ENCODE results near the gene ANXA5.

The ANXA5 gene

GRCh38 chr4:121679267-121679666, 17.5 kb downstream of the ANXA5 start:
- Histone ChIP-seq H3K4me1 (ENCODE audit: control insufficient read depth, insufficient read depth, low read length) (no peaks in the 10 kb centered on the region), H3K9me3 (ENCODE audit: control insufficient read depth in 2 of 2, low read length in 2 of 2) (no peaks in the 10 kb centered on the region), H3K9ac (ENCODE audit: low read length in 2 of 2) (no peak overlapping the region), H3K27me3 (ENCODE audit: control insufficient read depth in 1 of 2, insufficient read depth in 2 of 2, low read length in 2 of 2) (no peaks in the 10 kb centered on the region), H3K36me3 (ENCODE audit: control insufficient read depth in 2 of 2, insufficient read depth in 2 of 2, low read length in 2 of 2) (peaks cover 35 to 46% of the 10 kb centered on the region in 2 donors), H3K27ac (ENCODE audit: low read length) (no peak overlapping the region), H3K4me3 (ENCODE audit: low read length in 2 of 2) (no peak overlapping the region)

DNA sequence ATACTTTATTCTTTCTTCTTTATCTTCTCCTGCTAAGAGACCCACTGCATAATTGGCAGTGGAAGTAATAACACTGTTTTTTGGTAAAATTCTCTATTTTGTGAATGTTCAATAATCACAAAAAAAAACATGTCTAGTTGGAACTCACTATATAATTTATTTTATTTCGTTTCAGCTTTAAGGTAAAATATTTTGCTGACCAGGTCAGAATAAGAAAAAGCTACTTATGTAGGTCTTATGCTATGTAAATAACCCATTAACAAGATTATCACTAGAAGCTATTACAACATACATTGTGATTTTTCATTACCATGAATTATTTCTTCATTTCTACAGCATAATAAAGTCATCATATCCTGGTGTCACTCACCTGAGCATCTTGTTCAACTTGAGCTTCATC, 19.3 kb downstream of the ANXA5 start:
- Histone ChIP-seq H3K4me3 (ENCODE audit: low read length in 2 of 2) (no peak overlapping the region), H3K27me3 (ENCODE audit: control insufficient read depth in 1 of 2, insufficient read depth in 2 of 2, low read length in 2 of 2) (no peaks in the 10 kb centered on the region), H3K27ac (ENCODE audit: low read length) (no peak overlapping the region), H3K4me1 (ENCODE audit: control insufficient read depth, insufficient read depth, low read length) (no peaks in the 10 kb centered on the region), H3K36me3 (ENCODE audit: control insufficient read depth in 2 of 2, insufficient read depth in 2 of 2, low read length in 2 of 2) (peaks cover 38 to 51% of the 10 kb centered on the region in 2 donors), H3K9me3 (ENCODE audit: control insufficient read depth in 2 of 2, low read length in 2 of 2) (no peaks in the 10 kb centered on the region), H3K9ac (ENCODE audit: low read length in 2 of 2) (no peak overlapping the region)

DNA sequence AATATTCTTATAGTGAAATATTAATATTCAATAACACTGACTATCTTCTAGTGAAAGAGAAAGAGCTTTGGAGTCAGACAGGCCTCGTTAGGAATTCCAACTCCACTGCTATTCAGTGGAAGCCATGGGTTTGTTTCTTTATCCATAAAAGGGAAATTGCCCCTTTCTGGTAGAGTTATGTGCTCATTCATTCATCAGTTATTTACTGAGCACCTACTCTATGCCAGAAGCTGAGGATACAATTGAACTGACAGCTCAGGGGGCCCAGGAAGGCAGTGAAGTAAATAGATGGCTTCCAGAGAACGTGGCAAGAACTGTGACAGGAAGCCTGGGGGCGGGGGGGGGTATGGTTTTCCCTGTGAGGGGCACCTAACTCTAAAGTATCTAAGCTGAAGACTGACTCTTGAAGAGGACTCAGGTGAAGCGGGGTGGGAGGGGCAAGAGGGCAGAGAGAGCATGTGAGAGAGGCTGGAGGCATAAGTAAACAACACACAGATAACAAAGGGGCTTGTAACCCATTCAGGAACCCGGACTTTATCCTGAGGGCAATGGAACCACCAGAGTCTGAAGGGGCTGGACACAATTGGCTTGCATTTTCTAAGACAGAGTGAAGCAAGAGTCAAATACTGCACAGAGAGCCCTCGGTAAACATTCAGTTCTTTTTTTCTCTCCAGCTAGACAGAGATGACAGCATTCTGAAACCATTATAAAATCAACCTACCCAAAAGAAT, 20.3 kb downstream of the ANXA5 start:
- Histone ChIP-seq H3K9ac (ENCODE audit: low read length in 2 of 2) (no peak overlapping the region), H3K27ac (ENCODE audit: low read length) (no peak overlapping the region), H3K36me3 (ENCODE audit: control insufficient read depth in 2 of 2, insufficient read depth in 2 of 2, low read length in 2 of 2) (peaks cover 45 to 53% of the 10 kb centered on the region in 2 donors), H3K27me3 (ENCODE audit: control insufficient read depth in 1 of 2, insufficient read depth in 2 of 2, low read length in 2 of 2) (no peaks in the 10 kb centered on the region), H3K9me3 (ENCODE audit: control insufficient read depth in 2 of 2, low read length in 2 of 2) (no peaks in the 10 kb centered on the region), H3K4me3 (ENCODE audit: low read length in 2 of 2) (no peak overlapping the region), H3K4me1 (ENCODE audit: control insufficient read depth, insufficient read depth, low read length) (no peaks in the 10 kb centered on the region)

DNA sequence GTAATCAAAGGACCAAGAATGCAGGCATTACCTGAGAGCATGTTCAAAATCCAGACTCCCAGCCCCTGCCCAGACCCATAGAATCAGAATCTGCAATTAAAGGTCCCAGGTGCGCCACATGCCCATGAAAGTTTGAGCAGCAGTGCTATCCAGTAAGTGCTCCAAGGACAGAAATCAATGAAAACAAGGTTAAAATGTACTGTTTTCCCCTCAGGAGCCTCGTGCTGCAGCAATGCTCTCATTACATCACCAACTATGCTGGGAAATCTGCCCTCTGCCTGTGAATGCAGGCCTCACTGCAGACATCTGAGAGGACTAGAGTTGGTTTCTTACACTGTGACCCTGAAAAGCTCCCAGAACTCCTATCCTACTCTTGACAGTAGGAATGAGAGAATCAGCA, 21.1 kb downstream of the ANXA5 start:
- Histone ChIP-seq H3K4me1 (ENCODE audit: control insufficient read depth, insufficient read depth, low read length) (no peaks in the 10 kb centered on the region), H3K36me3 (ENCODE audit: control insufficient read depth in 2 of 2, insufficient read depth in 2 of 2, low read length in 2 of 2) (peaks cover 42 to 48% of the 10 kb centered on the region in 2 donors), H3K27me3 (ENCODE audit: control insufficient read depth in 1 of 2, insufficient read depth in 2 of 2, low read length in 2 of 2) (no peaks in the 10 kb centered on the region), H3K4me3 (ENCODE audit: low read length in 2 of 2) (no peak overlapping the region), H3K9ac (ENCODE audit: low read length in 2 of 2) (no peak overlapping the region), H3K9me3 (ENCODE audit: control insufficient read depth in 2 of 2, low read length in 2 of 2) (no peaks in the 10 kb centered on the region), H3K27ac (ENCODE audit: low read length) (no peak overlapping the region)

GRCh38 chr4:121674696-121675095, 22.1 kb downstream of the ANXA5 start:
- Histone ChIP-seq H3K4me3 (ENCODE audit: low read length in 2 of 2) (no peak overlapping the region), H3K27me3 (ENCODE audit: control insufficient read depth in 1 of 2, insufficient read depth in 2 of 2, low read length in 2 of 2) (no peaks in the 10 kb centered on the region), H3K27ac (ENCODE audit: low read length) (no peak overlapping the region), H3K9me3 (ENCODE audit: control insufficient read depth in 2 of 2, low read length in 2 of 2) (no peaks in the 10 kb centered on the region), H3K4me1 (ENCODE audit: control insufficient read depth, insufficient read depth, low read length) (no peaks in the 10 kb centered on the region), H3K9ac (ENCODE audit: low read length in 2 of 2) (no peak overlapping the region), H3K36me3 (ENCODE audit: control insufficient read depth in 2 of 2, insufficient read depth in 2 of 2, low read length in 2 of 2) (peaks cover 32 to 38% of the 10 kb centered on the region in 2 donors)

DNA sequence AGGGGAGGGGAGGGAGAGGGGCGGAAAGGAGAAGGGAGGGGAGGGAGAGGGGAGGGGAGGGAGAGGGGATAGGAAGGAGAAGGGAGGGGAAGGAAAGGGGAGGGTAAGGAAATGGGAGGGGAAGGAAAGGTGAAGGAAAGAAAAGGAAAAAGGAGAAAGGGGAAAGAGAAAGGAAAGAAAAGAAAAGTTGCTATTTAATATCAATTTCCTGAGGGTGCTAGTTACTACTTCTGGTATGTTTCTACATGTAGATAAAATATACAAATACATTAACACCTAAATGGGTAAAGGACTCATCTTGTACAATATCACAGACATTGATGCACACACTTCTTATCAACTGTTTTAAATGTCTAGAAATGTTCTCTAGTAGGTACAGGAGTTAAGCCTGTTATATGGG, 22.6 kb downstream of the ANXA5 start:
- Histone ChIP-seq H3K36me3 (ENCODE audit: control insufficient read depth in 2 of 2, insufficient read depth in 2 of 2, low read length in 2 of 2) (peaks cover 31 to 39% of the 10 kb centered on the region in 2 donors), H3K27ac (ENCODE audit: low read length) (no peak overlapping the region), H3K4me3 (ENCODE audit: low read length in 2 of 2) (no peak overlapping the region), H3K9ac (ENCODE audit: low read length in 2 of 2) (no peak overlapping the region), H3K9me3 (ENCODE audit: control insufficient read depth in 2 of 2, low read length in 2 of 2) (no peaks in the 10 kb centered on the region), H3K27me3 (ENCODE audit: control insufficient read depth in 1 of 2, insufficient read depth in 2 of 2, low read length in 2 of 2) (no peaks in the 10 kb centered on the region), H3K4me1 (ENCODE audit: control insufficient read depth, insufficient read depth, low read length) (no peaks in the 10 kb centered on the region)

DNA sequence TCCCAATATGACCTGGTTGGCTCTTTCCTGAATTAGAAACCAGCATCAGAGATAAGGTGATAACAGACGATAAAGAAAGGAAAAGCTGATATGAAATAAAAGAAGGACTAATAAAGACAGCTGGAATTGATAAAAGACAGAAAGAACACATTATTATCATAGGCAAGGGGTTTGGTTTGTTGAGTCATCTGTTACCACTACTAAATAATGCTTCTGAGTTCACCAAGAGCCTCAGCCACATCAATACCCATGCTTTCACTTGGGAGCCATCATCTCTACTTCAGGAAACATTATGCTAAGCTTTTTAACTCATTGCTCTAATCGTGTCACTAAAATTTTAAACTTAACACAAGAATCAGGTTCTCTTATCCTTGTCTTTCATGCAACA, 27.6 kb downstream of the ANXA5 start:
- Histone ChIP-seq H3K4me1 (ENCODE audit: control insufficient read depth, insufficient read depth, low read length) (no peaks in the 10 kb centered on the region), H3K27me3 (ENCODE audit: control insufficient read depth in 1 of 2, insufficient read depth in 2 of 2, low read length in 2 of 2) (no peaks in the 10 kb centered on the region), H3K9me3 (ENCODE audit: control insufficient read depth in 2 of 2, low read length in 2 of 2) (no peaks in the 10 kb centered on the region), H3K27ac (ENCODE audit: low read length) (no peak overlapping the region), H3K4me3 (ENCODE audit: low read length in 2 of 2) (no peak overlapping the region), H3K9ac (ENCODE audit: low read length in 2 of 2) (no peak overlapping the region), H3K36me3 (ENCODE audit: control insufficient read depth in 2 of 2, insufficient read depth in 2 of 2, low read length in 2 of 2) (peaks cover 27 to 37% of the 10 kb centered on the region in 2 donors)

- Histone ChIP-seq H3K27me3 (ENCODE audit: control insufficient read depth in 1 of 2, insufficient read depth in 2 of 2, low read length in 2 of 2) (no peaks in the 10 kb centered on the region), H3K9ac (ENCODE audit: low read length in 2 of 2) (no peak overlapping the region), H3K4me1 (ENCODE audit: control insufficient read depth, insufficient read depth, low read length) (no peaks in the 10 kb centered on the region), H3K36me3 (ENCODE audit: control insufficient read depth in 2 of 2, insufficient read depth in 2 of 2, low read length in 2 of 2) (peaks cover 30 to 40% of the 10 kb centered on the region in 2 donors), H3K27ac (ENCODE audit: low read length) (no peak overlapping the region), H3K9me3 (ENCODE audit: control insufficient read depth in 2 of 2, low read length in 2 of 2) (no peaks in the 10 kb centered on the region), H3K4me3 (ENCODE audit: low read length in 2 of 2) (no peak overlapping the region)
These were observed 28.2 kb downstream of the ANXA5 start for GRCh38 chr4:121668368-121669162.

- no peak overlapping the region for H3K27ac ChIP-seq (ENCODE audit: low read length)
- H3K36me3 ChIP-seq (ENCODE audit: control insufficient read depth in 2 of 2, insufficient read depth in 2 of 2, low read length in 2 of 2): peaks cover 16 to 29% of the 10 kb centered on the region in 2 donors
- no peak overlapping the region for H3K9ac ChIP-seq (ENCODE audit: low read length in 2 of 2)
- H3K4me1 ChIP-seq (ENCODE audit: control insufficient read depth, insufficient read depth, low read length): no peaks in the 10 kb centered on the region
- H3K4me3 ChIP-seq (ENCODE audit: low read length in 2 of 2): no peak overlapping the region
- H3K27me3 ChIP-seq (ENCODE audit: control insufficient read depth in 1 of 2, insufficient read depth in 2 of 2, low read length in 2 of 2): no peaks in the 10 kb centered on the region
- H3K9me3 ChIP-seq (ENCODE audit: control insufficient read depth in 2 of 2, low read length in 2 of 2): no peaks in the 10 kb centered on the region
These were observed 30.6 kb downstream of the ANXA5 start for GRCh38 chr4:121666091-121666679.

DNA sequence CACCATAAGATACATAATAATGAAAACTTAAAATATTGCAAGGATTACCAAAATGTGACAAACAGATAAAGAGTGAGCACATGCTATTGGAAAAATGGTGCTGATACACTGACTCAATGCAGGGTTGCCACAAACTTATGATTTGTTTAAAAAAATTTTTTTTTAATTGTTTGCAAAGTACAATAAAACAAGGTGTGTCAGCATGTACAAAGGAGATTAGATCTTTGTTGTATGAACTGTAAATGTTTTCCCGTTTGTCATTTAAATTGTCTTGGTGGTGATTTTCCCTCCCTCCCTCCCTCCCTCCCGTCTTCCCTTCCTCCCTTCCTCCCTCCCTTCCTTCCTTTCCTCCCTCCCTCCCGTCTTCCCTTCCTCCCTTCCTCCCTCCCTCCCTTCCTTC, 31.4 kb downstream of the ANXA5 start:
- Histone ChIP-seq H3K9ac (ENCODE audit: low read length in 2 of 2) (no peak overlapping the region), H3K4me1 (ENCODE audit: control insufficient read depth, insufficient read depth, low read length) (no peaks in the 10 kb centered on the region), H3K4me3 (ENCODE audit: low read length in 2 of 2) (no peak overlapping the region), H3K9me3 (ENCODE audit: control insufficient read depth in 2 of 2, low read length in 2 of 2) (no peaks in the 10 kb centered on the region), H3K36me3 (ENCODE audit: control insufficient read depth in 2 of 2, insufficient read depth in 2 of 2, low read length in 2 of 2) (peaks cover 16 to 29% of the 10 kb centered on the region in 2 donors), H3K27ac (ENCODE audit: low read length) (no peak overlapping the region), H3K27me3 (ENCODE audit: control insufficient read depth in 1 of 2, insufficient read depth in 2 of 2, low read length in 2 of 2) (no peaks in the 10 kb centered on the region)

Measured in stomach smooth muscle (tissue), 2 donors.